ACC112 (cell line): Measurements from ENCODE around the gene TNFAIP8L3.
A peak's percentile ranks its signal among the peaks of the same experiment; 100 is the strongest.
"Not testable (repeated sequence)": the region's sequence is repeated elsewhere in the genome, so short reads cannot be mapped to it uniquely, and the experiment has no call there.

Source experiments
- H2AFZ ChIP-seq: fragments of 200-600 bp; sonication (generic); one replicate; pipeline ENCODE4 v1.6.0; 2017; ENCODE audit warnings: antibody characterized with exemption, low read length; ENCODE audit not compliant: unreplicated experiment
- H3K27ac ChIP-seq: fragments of 200-600 bp; sonication (generic); 2 replicates; pipeline ENCODE4 v1.5.1; 2014; ENCODE audit warnings: low read depth, mild to moderate bottlenecking, antibody characterized with exemption, low read length, moderate library complexity
- H3K27me3 ChIP-seq: fragments of 200-600 bp; sonication (generic); 2 replicates; pipeline ENCODE4 v1.6.1; 2014; ENCODE audit warnings: mild to moderate bottlenecking, antibody characterized with exemption, low read length, moderate library complexity, mixed read lengths; ENCODE audit not compliant: insufficient read depth
- H3K36me3 ChIP-seq: fragments of 200-600 bp; sonication (generic); 2 replicates; pipeline ENCODE4 v1.6.1; 2016; ENCODE audit warnings: mild to moderate bottlenecking, antibody characterized with exemption, low read length, moderate library complexity, mixed read lengths; ENCODE audit not compliant: insufficient read depth
- H3K4me1 ChIP-seq: fragments of 200-600 bp; sonication (generic); one replicate; pipeline ENCODE4 v1.6.1; 2016; ENCODE audit warnings: low read length, mixed read lengths; ENCODE audit not compliant: insufficient read depth, unreplicated experiment, control insufficient read depth
- H3K4me3 ChIP-seq: fragments of 200-600 bp; sonication (generic); 2 replicates; pipeline ENCODE4 v1.5.1; 2014; ENCODE audit warnings: mild to moderate bottlenecking, low read depth, low read length
- H3K79me2 ChIP-seq: fragments of 200-600 bp; sonication (generic); one replicate; pipeline ENCODE4 v1.6.0; 2016; ENCODE audit warnings: low read length; ENCODE audit not compliant: control insufficient read depth, unreplicated experiment, insufficient read depth

The TNFAIP8L3 gene

GRCh38 chr15:51132384-51133139 is 37.9 kb upstream of the TNFAIP8L3 start:
- Histone ChIP-seq H3K79me2 (no peaks in the 10 kb centered on the region), H3K36me3 (no peaks in the 10 kb centered on the region), H3K27me3 (no peaks in the 10 kb centered on the region), H2AFZ (peak overlapping the region; percentile 75), H3K4me3 (no peak overlapping the region; the same call in 1 of the 2 replicates), H3K4me1 (peaks cover 42% of the 10 kb centered on the region), H3K27ac (peak overlapping the region; percentile 95)

GRCh38 chr15:51131596-51132290 is 37.0 kb upstream of the TNFAIP8L3 start:
- H3K27me3 ChIP-seq, result no peaks in the 10 kb centered on the region
- H2AFZ ChIP-seq, result peak overlapping the region; percentile 66
- H3K79me2 ChIP-seq, result no peaks in the 10 kb centered on the region
- no peak overlapping the region; the same call in 1 of the 2 replicates for H3K4me3 ChIP-seq
- H3K27ac ChIP-seq, result peak overlapping the region; percentile 95
- H3K4me1 ChIP-seq, result peaks cover 42% of the 10 kb centered on the region
- no peaks in the 10 kb centered on the region for H3K36me3 ChIP-seq

- Histone ChIP-seq H3K36me3 (no peaks in the 10 kb centered on the region), H3K4me1 (peaks cover 42% of the 10 kb centered on the region), H3K27me3 (no peaks in the 10 kb centered on the region), H3K4me3 (no peak overlapping the region), H2AFZ (no peak overlapping the region), H3K27ac (no peak overlapping the region), H3K79me2 (no peaks in the 10 kb centered on the region)
Observed at GRCh38 chr15:51130344-51130743, 35.6 kb upstream of the TNFAIP8L3 start.

GRCh38 chr15:51129535-51130188 is 35.0 kb upstream of the TNFAIP8L3 start:
- Histone ChIP-seq H3K27ac (no peak overlapping the region), H3K4me3 (no peak overlapping the region), H2AFZ (no peak overlapping the region), H3K79me2 (no peaks in the 10 kb centered on the region), H3K4me1 (peaks cover 42% of the 10 kb centered on the region), H3K27me3 (no peaks in the 10 kb centered on the region), H3K36me3 (no peaks in the 10 kb centered on the region)

GRCh38 chr15:51128701-51129100 is 34.0 kb upstream of the TNFAIP8L3 start:
- no peaks in the 10 kb centered on the region for H3K79me2 ChIP-seq
- no peak overlapping the region for H2AFZ ChIP-seq
- H3K4me3 ChIP-seq, result no peak overlapping the region

GRCh38 chr15:51126842-51127241 is 32.1 kb upstream of the TNFAIP8L3 start:
- H3K36me3 ChIP-seq, result no peaks in the 10 kb centered on the region
- no peaks in the 10 kb centered on the region for H3K27me3 ChIP-seq
- no peak overlapping the region for H3K27ac ChIP-seq
- H2AFZ ChIP-seq, result no peak overlapping the region
- H3K4me1 ChIP-seq, result peaks cover 21% of the 10 kb centered on the region
- H3K4me3 ChIP-seq, result no peak overlapping the region
- H3K79me2 ChIP-seq, result no peaks in the 10 kb centered on the region

More at GRCh38 chr15:51128701-51129100, 34.0 kb upstream of the TNFAIP8L3 start:
- H3K27me3 ChIP-seq, result no peaks in the 10 kb centered on the region
- H3K27ac ChIP-seq, result no peak overlapping the region
- no peaks in the 10 kb centered on the region for H3K36me3 ChIP-seq
- peaks cover 33% of the 10 kb centered on the region for H3K4me1 ChIP-seq

GRCh38 chr15:51123002-51123401 is 28.3 kb upstream of the TNFAIP8L3 start:
- peaks cover 24% of the 10 kb centered on the region for H3K4me1 ChIP-seq
- H3K27ac ChIP-seq, H3K27me3 ChIP-seq, H3K36me3 ChIP-seq, H2AFZ ChIP-seq, H3K4me3 ChIP-seq, H3K79me2 ChIP-seq: not testable (repeated sequence)

GRCh38 chr15:51121631-51122225 is 27.0 kb upstream of the TNFAIP8L3 start:
- Histone ChIP-seq H3K4me3 (no peak overlapping the region), H2AFZ (no peak overlapping the region), H3K4me1 (peaks cover 35% of the 10 kb centered on the region), H3K36me3 (no peaks in the 10 kb centered on the region), H3K79me2 (no peaks in the 10 kb centered on the region), H3K27me3 (no peaks in the 10 kb centered on the region), H3K27ac (peak overlapping the region; percentile 87)

GRCh38 chr15:51121118-51121517 is 26.4 kb upstream of the TNFAIP8L3 start:
- no peak overlapping the region for H2AFZ ChIP-seq
- H3K36me3 ChIP-seq, result no peaks in the 10 kb centered on the region
- H3K27me3 ChIP-seq, result no peaks in the 10 kb centered on the region
- peak overlapping the region; percentile 21; the same call in 1 of the 2 replicates for H3K4me3 ChIP-seq
- peak overlapping the region; percentile 87 for H3K27ac ChIP-seq
- no peaks in the 10 kb centered on the region for H3K79me2 ChIP-seq
- peaks cover 35% of the 10 kb centered on the region for H3K4me1 ChIP-seq

GRCh38 chr15:51119120-51119519 is 24.4 kb upstream of the TNFAIP8L3 start:
- no peak overlapping the region for H2AFZ ChIP-seq
- no peaks in the 10 kb centered on the region for H3K27me3 ChIP-seq

More at GRCh38 chr15:51119120-51119519, 24.4 kb upstream of the TNFAIP8L3 start:
- no peak overlapping the region for H3K4me3 ChIP-seq
- H3K27ac ChIP-seq, result no peak overlapping the region
- H3K36me3 ChIP-seq, result no peaks in the 10 kb centered on the region
- peaks cover 47% of the 10 kb centered on the region for H3K4me1 ChIP-seq
- H3K79me2 ChIP-seq, result no peaks in the 10 kb centered on the region
